ENCODE results near the gene EXO1.
"Not testable (repeated sequence)": the region's sequence is repeated elsewhere in the genome, so short reads cannot be mapped to it uniquely, and the experiment has no call there.

EXO1 gene

DNA sequence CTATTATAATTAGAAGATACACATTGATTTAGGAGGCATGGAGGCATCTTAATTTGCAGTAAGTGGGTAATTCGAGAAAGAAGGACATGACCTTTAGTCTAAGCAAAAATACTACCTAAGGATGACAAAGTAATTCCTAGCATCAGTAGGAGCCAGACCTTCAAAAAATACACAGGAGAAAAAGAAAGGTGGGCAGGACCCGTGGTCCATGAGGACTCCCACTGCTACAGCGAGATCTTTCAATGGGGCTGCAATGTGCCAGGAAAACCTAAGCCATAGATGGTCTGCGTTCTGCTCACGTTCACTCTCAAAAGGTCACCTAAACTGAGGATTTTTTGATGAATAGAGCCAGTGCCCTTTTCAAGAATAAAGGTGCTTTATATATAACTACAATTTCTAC is 10.6 kb upstream of the EXO1 start:
- no peak for DNase-seq (ENCODE audit: low read depth)

DNA sequence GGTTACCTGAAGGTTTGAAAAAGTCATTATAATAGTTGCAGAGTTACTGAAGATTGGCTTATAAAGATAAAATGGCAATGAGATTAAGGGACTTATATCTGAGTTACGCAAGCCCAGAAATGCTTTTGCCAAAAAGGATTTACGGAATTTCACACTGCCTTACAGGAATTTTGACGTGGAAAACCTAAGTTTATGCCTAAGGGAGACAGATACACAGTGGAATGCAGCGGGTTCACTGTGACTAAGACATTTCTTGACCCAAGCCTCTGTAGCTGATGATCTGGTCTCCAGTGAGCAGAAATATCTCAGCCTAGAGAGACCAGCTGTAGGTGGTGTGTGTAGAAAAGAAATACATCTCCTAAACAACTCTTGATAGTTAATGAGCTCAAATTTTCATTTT is 10.1 kb upstream of the EXO1 start:
- no peak for DNase-seq (ENCODE audit: low read depth)

DNA sequence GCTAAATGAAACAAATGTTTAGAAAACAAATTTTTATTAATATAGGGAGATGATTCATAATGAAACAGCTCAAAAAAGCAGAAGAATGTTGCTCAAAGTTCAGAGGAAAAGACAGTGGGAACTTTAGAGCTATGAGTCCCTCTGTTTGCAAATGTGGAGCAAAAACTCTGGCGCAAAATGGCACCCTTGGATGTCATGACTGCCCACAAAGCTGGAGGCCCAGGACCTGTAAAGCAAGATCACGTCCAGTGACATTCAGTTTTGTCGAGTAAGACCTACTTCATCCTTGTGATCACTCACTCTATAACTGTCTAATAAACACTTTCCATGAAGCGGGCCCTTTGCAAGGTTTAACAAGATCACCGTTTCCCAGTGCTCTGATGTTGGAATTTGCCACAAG is 9.1 kb upstream of the EXO1 start:
- DNase-seq (ENCODE audit: low read depth): no peak

DNA sequence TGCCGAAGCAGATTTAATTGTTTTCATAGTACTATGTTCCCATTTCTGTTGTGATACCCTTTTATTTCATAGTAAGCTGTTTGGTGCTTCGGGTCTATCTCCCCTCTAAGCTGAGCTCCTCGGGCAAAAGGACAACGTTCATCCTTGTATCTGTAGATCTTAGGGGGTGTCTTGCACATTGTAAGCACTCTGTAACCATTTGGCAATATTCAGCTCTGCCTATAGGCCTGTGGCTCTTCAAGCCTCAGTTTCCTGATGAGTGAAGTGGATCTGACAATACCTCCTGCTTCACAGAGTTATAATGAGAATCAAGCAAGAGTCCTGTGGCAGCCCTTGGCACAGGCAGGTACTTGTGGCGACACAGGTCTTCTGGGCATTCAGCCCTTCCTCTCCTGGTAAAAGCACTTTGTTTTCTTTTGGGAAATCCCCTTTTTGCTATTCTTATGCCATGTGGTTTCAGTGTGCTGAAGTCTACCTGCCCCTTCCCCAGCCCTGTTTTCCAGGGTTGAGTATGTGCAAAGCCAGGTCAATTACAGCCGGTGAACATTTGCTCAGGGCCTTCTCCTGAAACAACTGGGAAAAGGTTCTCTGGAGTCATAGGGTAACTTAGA is 8.5 kb upstream of the EXO1 start:
- DNase-seq (ENCODE audit: low read depth): no peak

DNA sequence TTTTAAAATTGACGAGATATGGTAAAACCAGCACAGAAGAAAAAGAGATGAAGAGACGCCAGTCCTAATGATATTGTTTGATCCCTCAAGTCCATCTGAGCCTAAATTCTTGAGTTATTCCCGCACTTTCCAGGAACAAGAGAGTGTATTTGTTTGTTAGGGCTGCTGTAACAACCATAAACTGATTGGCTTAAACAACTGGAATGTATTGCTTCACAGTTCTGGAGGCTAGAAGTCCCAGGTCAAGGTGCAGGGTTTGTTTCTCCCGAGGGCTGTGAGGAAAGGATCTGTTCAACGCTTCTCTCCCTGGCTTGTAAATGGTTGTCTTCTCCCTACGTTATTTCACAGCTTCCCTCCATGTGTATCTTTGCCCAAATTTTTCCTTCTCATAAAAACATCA is 7.8 kb upstream of the EXO1 start:
- no peak for DNase-seq (ENCODE audit: low read depth)

DNA sequence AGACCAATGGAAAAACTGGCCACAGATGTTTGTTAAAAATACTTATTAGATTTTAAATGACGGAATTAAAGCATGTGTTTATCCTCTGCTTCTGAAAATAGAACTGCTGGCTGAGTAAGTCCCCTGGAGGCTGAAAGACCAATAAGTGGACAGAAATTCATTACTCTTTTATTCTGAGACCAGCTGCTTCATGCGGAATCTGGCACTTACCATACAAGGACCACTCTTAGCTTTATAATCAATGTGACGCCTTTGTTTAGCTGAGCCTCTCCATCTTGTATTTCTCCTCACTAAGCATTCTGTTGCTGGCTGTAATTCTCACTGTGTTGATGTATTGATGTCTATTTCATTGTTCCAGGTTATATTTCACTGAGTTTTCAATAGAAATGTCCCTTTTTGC is 6.3 kb upstream of the EXO1 start:
- no peak for DNase-seq (ENCODE audit: low read depth)

GRCh38 chr1:241842565-241842964 is 5.4 kb upstream of the EXO1 start:
- DNase-seq (ENCODE audit: low read depth): no peak

GRCh38 chr1:241844593-241844992 is 3.4 kb upstream of the EXO1 start:
- DNase-seq (ENCODE audit: low read depth): no peak

GRCh38 chr1:241846375-241846774 is 1.6 kb upstream of the EXO1 start:
- no peak for DNase-seq (ENCODE audit: low read depth)

DNA sequence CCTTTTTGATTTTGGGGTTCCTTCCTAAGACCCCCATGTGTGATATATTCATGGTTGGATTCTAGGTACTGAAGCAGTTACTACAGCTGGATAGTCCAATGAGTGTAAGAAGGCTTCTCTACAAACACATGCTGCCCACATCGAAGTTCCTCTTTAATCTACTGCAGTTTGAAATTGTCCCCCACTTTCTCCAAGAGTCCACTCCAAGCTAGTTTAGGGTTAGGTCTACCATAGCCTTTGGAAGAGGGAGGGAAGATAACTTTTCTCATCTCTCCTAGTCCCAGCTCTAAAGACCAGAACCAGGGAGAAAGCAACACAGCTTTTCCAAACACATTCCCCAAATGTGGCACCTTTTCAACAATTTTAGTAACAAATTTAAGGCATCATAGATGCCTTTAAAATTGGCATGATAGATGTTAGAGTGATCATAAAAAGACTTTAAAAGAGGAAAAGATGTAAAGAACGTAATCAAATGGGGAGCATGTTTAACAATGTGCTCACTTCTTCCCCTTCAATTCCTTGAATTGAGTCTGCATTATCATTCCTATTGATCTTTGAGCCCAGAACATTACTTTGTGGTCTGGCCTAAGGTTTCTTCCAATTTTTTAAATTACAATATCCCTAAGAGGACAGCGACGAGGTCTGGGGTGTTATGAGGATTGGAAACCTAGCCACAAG is 1.0 kb upstream of the EXO1 start:
- no peak for DNase-seq (ENCODE audit: low read depth)

DNA sequence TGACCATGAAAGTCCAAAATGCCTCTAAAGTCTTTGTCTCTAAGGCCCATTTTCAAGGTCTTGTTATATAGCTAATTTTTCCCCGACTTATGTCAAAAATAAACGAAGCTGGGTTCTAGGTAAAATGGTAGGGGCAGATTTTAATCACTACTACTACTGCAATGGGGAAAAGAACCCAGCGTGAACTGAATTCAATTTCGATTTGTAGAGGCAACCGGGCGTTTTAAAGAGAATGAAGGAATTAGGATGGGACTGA is 536 bp upstream of the EXO1 start:
- DNase-seq (ENCODE audit: low read depth): no peak

DNA sequence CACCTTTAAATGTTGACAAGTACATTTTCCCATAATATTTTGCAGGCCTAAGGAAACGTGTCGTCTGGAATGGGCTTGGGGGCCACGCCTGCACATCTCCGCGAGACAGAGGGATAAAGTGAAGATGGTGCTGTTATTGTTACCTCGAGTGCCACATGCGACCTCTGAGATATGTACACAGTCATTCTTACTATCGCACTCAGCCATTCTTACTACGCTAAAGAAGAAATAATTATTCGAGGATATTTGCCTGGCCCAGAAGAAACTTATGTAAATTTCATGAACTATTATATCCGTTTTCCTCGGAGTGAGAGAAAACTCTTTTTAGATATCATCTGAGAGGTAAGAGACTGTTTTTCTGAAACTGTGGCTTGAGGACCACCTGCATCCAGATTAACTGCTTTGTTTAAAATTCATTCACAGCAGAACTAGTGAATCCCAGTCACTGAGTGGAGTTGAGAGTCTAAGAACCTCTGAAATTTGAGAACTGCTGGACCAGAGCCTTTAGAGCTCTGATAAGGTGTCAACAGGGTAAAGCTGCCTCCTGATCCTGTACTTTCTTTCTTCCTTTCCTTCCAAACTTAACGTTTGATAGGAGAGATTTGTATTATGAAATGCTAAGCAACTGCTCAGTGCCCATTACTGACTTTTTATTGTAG is 811 bp downstream of the EXO1 start:
- no peak for DNase-seq (ENCODE audit: low read depth)

DNA sequence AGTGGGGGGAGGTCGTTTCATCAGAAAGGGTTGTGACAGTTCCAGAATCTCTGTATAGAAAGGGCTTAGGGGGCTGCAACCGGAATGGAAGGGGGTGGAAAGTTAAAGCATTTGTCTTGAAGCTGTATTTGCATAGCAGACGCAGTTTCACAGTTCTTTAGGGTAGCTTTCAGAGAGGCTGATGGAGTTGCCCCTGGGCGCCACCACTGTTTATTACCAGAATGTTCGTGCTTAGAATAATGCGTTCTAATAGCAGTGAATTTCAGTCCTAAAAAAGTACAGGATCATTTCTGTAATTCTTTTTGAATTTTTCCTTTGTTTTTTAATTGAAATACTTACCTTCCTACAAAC is 1.3 kb downstream of the EXO1 start:
- DNase-seq (ENCODE audit: low read depth): no peak

DNA sequence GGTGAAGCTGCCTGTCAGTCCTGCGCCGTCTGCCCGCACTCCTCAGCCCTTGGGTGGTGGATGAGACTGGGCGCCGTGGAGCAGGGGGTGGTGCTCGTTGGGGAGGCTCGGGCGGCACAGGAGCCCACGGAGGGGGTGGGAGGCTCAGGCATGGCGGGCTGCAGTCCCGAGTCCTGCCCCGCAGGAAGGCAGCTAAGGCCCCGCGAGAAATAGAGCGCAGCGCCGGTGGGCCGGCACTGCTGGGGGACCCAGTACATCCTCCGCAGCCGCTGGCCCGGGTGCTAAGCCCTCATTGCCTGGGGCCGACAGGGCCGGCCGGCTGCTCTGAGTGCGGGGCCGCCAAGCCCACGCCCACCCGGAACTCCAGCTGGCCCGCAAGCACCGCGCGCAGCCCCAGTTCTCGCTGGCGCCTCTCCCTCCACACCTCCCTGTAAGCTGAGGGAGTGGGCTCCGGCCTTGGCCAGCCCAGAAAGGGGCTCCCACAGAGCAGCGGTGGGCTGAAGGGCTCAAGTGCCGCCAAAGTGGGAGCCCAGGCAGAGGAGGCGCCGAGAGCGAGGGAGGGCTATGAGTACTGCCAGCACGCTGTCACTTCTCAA is 7.6 kb downstream of the EXO1 start:
- not testable (repeated sequence) for DNase-seq (ENCODE audit: low read depth)

- DNase-seq (ENCODE audit: low read depth): no peak
Observed at GRCh38 chr1:241857131-241857530, 9.1 kb downstream of the EXO1 start.

DNA sequence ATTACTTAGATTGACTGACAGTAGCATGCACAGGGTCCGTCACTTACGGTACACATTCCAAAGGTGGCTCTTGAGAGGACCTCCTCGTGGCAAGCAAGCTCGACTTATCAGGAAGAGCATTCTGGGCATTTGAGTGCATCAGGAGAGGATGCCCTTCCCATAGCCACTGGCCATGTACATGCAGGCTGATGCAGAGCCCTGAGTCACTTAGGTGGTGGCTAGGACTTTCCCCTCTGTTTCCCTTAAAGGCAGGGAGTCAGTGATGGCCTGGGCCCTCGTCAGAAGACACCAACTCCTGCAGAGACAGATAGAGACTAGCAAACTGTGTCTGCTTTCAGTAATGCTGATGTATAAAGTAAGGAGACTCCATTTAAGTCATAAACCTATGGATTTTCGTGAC is 12.9 kb downstream of the EXO1 start:
- no peak for DNase-seq (ENCODE audit: low read depth)

GRCh38 chr1:241869022-241869421 is 21.0 kb downstream of the EXO1 start:
- no peak for DNase-seq (ENCODE audit: low read depth)

DNA sequence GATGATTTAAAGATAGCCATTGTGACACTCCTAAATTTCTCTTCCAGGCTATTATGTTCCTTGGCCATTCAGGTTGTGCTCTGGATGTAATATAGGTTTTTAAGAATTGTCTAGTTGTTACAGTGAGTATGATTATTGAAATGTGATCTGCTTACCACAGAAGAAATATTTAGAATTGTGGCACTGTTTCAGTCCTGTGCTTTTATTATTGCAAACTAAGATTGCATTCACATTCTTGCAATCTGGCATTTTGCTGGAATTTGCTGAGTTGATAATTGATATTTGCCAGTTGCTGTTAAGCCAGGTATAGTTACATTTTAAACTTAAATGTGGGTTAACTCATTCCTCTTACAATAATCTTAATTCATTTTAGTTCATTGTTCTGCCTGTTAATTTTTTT is 22.3 kb downstream of the EXO1 start:
- DNase-seq (ENCODE audit: low read depth): no peak

- no peak for DNase-seq (ENCODE audit: low read depth)
Observed at GRCh38 chr1:241870746-241871430, 22.9 kb downstream of the EXO1 start.

DNA sequence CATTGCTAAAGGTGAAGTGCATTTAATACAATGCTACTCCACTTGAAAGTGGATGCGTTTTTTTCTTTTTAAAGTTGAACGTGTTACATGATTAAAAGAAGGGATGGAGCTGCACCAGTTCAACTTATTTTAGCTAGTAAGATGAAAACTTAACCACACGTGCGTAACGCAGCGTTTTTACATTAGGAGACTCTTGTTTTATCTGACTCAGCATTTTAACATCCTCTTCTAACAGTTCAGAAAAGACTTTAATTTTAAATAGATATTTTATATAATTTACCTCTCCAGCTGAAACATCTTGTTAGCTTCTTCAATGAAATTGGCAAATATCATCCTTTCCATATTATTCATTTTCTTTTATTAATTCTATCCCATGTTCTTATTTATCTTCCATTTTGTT is 33.4 kb downstream of the EXO1 start:
- DNase-seq (ENCODE audit: low read depth): no peak

DNA sequence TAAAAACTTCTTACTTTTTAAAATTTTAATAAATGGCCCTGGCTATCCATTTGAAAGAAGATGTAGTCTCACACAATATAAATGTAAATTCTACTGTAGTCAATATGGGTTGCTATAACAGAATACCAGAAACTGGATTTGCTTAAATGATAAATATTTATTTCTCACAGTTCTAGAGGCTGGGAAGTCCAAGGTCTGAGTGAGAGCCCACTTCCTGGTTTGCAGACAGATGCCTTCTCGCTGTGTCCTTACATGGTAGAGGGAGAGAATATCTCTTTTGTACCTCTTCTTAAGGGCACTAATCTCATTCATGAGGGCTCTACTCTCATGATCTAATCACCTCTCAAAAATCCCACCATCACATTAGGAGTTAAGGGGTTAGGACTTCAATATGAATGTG is 35.2 kb downstream of the EXO1 start:
- no peak for DNase-seq (ENCODE audit: low read depth)

DNA sequence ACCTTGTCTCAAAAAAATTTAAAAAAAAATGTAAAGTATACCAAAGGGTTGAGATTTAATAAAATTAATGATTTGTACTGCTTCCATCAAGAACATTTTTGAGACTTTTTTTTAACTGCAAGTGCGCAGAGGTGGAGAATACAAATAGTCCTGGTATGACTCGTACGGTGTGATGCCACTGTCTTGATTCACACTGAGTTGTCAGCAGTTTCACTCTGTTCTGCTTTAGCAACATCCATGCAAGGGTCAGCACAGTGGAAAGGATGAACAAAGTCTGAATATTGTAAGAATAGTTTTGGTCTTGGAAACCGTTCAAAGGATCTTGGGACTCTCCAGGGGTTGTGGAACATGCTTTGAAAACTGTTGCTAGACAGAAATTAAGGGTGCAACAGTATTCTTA is 40.2 kb downstream of the EXO1 start:
- DNase-seq (ENCODE audit: low read depth): no peak

DNA sequence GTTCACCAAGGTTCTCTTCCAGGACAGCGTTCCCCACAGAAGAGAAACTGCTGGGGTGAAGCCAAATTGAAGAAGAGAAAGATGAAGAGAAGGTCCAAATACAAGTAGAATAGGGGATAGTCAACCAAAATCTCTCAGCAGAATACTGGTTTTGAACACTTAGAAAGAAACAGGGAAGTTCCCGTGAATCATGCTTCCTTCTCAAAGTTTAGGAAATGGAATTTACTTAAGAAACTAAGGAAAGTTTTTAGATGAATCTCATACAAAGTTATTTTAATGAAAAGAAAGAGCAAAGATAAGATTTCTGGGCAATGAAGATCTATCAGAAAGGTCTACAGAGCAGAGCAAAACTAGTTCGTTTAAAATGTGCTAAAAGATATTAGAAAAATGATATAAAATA is 43.3 kb downstream of the EXO1 start:
- no peak for DNase-seq (ENCODE audit: low read depth)
